ENCODE data around the gene AMH. TPM values are rescaled to one million over a fixed set of nuclear protein-coding genes. Genes with fewer than 3 reads are reported as not detected.

AMH gene
- total and polyA plus RNA-seq, 4 donors: 0.08 to 0.59 (median 0.47) TPM; not detected in 1

GRCh38 chr19:2210206-2210605 lies 38.9 kb upstream of the AMH start:
- Histone ChIP-seq H3K36me3 (ENCODE audit: control insufficient read depth in 4 of 4, insufficient read depth in 3 of 4, low read depth in 1 of 4, low read length in 3 of 4) (peaks cover 12 to 58% (median 17%) of the 10 kb centered on the region in 4 donors), H3K4me3 (ENCODE audit: low read depth in 1 of 3, low read length in 3 of 3) (no peak overlapping the region), H3K9me3 (ENCODE audit: control insufficient read depth in 4 of 4, low read length in 3 of 4) (no peaks in the 10 kb centered on the region), H3K27ac (ENCODE audit: low read depth in 1 of 2, low read length in 2 of 2) (no peak overlapping the region), H3K27me3 (ENCODE audit: control insufficient read depth in 4 of 4, insufficient read depth in 4 of 4, low read length in 3 of 4) (no peaks in the 10 kb centered on the region), H3K4me1 (ENCODE audit: control insufficient read depth in 4 of 4, insufficient read depth in 4 of 4, low read length in 3 of 4) (peaks cover 0 to 1% (median 0%) of the 10 kb centered on the region in 4 donors), H3K9ac (ENCODE audit: low read depth in 1 of 2, low read length in 2 of 2) (no peak overlapping the region)
- no peak for DNase-seq (ENCODE audit: low spot score)
- 95% methylated on average over 21 of the region's 21 CpGs for WGBS
- TF ChIP-seq ATF3 (IDR thresholded peaks at IDR 0.05) (no peak), ZBTB33 (IDR thresholded peaks at IDR 0.05) (no peak), CTCF (IDR thresholded peaks at IDR 0.05; ENCODE audit: low read depth, low read length, missing input control) (no peak), EGR1 (IDR thresholded peaks at IDR 0.05; ENCODE audit: low read depth in 2 of 2) (no peak), GABPA (IDR thresholded peaks at IDR 0.05 in 1 of 2, conservative IDR thresholded peaks at IDR 0.05 in 1 of 2) (no peak), RXRA (IDR thresholded peaks at IDR 0.05) (no peak), YY1 (IDR thresholded peaks at IDR 0.05) (no peak), HNF4A (conservative IDR thresholded peaks at IDR 0.05) (no peak), NR2F2 (IDR thresholded peaks at IDR 0.05) (no peak), FOXA1 (IDR thresholded peaks at IDR 0.05) (no peak), TAF1 (conservative IDR thresholded peaks at IDR 0.05) (no peak), HNF4G (IDR thresholded peaks at IDR 0.05) (no peak)
- TF ChIP-seq, protein P1, sequence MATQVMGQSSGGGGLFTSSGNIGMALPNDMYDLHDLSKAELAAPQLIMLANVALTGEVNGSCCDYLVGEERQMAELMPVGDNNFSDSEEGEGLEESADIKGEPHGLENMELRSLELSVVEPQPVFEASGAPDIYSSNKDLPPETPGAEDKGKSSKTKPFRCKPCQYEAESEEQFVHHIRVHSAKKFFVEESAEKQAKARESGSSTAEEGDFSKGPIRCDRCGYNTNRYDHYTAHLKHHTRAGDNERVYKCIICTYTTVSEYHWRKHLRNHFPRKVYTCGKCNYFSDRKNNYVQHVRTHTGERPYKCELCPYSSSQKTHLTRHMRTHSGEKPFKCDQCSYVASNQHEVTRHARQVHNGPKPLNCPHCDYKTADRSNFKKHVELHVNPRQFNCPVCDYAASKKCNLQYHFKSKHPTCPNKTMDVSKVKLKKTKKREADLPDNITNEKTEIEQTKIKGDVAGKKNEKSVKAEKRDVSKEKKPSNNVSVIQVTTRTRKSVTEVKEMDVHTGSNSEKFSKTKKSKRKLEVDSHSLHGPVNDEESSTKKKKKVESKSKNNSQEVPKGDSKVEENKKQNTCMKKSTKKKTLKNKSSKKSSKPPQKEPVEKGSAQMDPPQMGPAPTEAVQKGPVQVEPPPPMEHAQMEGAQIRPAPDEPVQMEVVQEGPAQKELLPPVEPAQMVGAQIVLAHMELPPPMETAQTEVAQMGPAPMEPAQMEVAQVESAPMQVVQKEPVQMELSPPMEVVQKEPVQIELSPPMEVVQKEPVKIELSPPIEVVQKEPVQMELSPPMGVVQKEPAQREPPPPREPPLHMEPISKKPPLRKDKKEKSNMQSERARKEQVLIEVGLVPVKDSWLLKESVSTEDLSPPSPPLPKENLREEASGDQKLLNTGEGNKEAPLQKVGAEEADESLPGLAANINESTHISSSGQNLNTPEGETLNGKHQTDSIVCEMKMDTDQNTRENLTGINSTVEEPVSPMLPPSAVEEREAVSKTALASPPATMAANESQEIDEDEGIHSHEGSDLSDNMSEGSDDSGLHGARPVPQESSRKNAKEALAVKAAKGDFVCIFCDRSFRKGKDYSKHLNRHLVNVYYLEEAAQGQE (IDR thresholded peaks at IDR 0.05): no peak

GRCh38 chr19:2210987-2211740 lies 38.0 kb upstream of the AMH start:
- H3K9ac ChIP-seq (ENCODE audit: low read depth in 1 of 2, low read length in 2 of 2): no peak overlapping the region
- H3K9me3 ChIP-seq (ENCODE audit: control insufficient read depth in 4 of 4, low read length in 3 of 4): no peaks in the 10 kb centered on the region
- no peak for DNase-seq (ENCODE audit: low spot score)
- H3K4me3 ChIP-seq (ENCODE audit: low read depth in 1 of 3, low read length in 3 of 3): no peak overlapping the region
- peaks cover 0 to 1% (median 0%) of the 10 kb centered on the region in 4 donors for H3K4me1 ChIP-seq (ENCODE audit: control insufficient read depth in 4 of 4, insufficient read depth in 4 of 4, low read length in 3 of 4)
- H3K36me3 ChIP-seq (ENCODE audit: control insufficient read depth in 4 of 4, insufficient read depth in 3 of 4, low read depth in 1 of 4, low read length in 3 of 4): peaks cover 12 to 68% (median 20%) of the 10 kb centered on the region in 4 donors
- no peak overlapping the region for H3K27ac ChIP-seq (ENCODE audit: low read depth in 1 of 2, low read length in 2 of 2)
- H3K27me3 ChIP-seq (ENCODE audit: control insufficient read depth in 4 of 4, insufficient read depth in 4 of 4, low read length in 3 of 4): no peaks in the 10 kb centered on the region
- 96% methylated on average over 33 of the region's 33 CpGs for WGBS
- TF ChIP-seq CTCF (IDR thresholded peaks at IDR 0.05; ENCODE audit: low read depth, low read length, missing input control) (no peak), FOXA1 (IDR thresholded peaks at IDR 0.05) (no peak), ZBTB33 (IDR thresholded peaks at IDR 0.05) (no peak)
- TF ChIP-seq, protein P1 (IDR thresholded peaks at IDR 0.05): no peak
